SKM-1 (cell line): ENCODE data around the gene PRCP.
"Not testable (repeated sequence)": the region's sequence is repeated elsewhere in the genome, so short reads cannot be mapped to it uniquely, and the experiment has no call there.

Experiments used
- DNase-seq: peaks from one replicate; lab custom pipeline; 2025; ENCODE audit not compliant: unreplicated experiment; lab: John Stamatoyannopoulos, UW

Gene PRCP

DNA sequence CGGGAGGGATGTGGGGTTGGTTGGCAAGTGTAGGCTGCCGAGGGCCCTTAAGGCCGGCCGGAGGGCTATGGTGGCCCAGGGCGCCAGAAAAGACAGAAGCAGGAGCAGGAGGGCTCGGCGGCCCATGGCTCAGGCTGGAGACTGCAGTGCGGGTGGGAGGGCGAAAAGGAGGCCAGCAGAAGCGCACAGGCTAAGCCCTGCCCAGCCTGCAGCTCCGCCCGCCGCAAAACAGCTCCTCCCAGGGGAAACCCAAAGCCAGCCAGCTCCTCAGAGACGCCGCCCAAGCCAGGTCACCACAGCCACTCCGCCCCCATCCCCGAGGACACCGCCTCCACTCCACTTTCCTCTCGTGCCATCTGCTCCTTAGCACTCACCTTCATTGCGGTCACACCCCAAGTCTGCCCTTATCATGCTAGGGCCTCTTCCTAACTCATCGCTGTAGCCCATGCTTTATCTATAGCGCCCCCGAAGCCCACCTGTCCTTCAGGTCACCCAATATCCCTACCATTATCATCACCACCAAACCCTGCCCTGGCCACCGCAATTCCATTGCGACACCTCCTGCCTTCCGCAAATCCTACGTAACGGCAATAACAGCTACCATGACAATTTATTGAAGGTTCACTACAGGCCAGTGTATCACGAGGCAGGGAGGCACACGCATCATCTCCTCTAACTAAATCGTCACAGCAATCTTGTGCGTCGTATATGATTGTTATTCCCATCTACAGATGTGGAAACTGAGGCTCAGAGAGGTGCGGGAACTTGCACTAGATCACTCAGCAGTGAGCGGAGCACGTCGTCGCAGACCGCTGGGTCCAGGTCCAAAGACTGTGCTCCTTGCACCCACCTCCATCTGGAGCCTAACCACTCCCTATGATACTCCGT, at the start of gene PRCP:
TSS of gene PRCP (minus strand) at position 154 of the 888 bp plus-strand sequence. CDS start at position 126, 28 bp downstream.
- peak; percentile 93 for DNase-seq

DNA sequence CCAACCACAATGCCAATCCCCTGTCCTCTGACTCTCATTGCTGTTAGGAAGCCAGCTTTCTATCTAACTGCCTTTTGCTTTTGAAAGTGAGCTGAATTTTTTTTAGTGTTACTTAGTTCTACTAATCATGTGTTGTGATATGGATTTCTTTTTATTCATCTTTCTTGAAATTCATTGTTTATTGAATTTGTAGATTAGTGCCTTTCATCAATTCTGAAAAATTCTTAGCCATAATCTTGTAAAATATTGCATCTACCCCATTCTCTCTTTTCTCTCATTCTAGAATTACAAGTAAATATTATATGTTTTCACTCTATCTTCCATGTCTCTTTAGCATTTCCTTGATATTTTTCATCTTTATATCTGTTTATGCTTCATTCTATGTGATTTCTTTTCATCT, 49.1 kb upstream of the PRCP start:
- no peak for DNase-seq

DNA sequence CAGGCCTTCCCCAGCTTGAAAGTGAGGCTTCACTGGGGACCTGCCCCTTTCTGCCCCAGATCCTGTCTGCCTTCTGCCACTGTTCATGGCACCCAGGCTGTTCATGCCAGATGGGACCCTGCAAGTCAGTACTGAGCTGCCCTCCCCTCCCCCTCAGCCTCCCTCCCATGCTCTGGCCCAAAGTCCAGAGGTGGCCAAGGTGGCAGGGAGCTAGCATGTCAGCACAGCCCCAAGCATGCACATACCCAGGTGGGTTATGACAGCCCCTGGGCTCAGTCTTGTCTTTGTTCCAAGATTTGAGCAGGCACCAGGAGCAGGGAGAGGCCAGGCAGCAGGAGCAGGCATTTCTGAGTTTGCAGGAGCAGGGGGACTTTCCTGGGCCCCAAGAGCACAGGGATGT, 45.5 kb upstream of the PRCP start:
- DNase-seq: no peak

DNA sequence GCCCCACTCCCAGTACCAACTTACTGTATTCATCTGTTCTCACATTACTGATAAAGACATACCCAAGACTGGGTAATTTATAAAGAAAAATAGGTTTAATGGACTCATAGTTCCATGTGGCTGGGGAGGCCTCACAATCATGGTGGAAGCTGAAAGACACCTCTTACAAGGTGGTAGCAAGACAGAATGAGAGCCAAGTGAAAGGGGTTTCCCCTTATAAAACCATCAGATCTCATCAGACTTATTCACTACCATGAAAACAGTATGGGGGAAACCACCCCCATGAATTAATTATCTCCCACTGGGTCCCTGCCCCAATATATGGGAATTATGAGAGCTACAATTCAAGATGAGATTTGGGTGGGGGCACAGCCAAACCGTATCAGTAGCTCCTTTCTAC, 44.8 kb upstream of the PRCP start:
- DNase-seq: not testable (repeated sequence)

DNA sequence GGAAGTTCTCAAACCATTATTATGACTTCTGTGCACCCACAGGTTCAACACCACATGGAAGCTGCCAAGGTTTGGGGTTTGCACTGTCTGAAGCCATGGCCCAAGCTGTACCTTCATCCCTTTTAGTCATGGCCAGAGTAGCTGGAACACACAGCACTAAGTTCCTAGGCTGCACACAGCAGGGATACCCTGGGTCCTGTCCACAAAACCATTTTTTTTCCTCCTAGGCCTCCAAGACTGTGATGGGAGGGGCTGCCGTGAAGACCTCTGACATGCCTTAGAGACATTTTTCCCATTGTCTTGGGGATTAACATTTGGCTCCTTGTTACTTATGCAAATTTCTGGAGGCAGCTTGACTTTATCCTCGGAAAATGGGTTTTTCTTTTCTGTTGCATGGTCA, 44.0 kb upstream of the PRCP start:
- DNase-seq: no peak

DNA sequence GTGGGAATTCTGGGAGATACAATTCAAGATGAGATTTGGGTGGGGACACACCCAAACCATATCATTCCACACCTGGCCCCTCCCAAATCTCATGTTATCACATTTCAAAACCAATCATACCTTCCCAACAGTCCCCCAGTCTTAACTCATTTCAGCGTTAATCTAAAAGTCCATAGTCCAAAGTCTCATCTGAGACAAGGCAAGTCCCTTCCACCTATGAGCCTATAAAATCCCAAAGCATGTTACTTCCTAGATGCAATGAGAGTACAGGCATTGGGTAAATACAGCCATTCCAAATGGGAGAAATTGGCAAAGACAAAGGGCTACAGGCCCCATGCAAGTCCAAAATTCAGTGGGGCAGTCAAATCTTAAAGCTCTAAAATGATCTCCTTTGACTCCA, 43.2 kb upstream of the PRCP start:
- DNase-seq: not testable (repeated sequence)

DNA sequence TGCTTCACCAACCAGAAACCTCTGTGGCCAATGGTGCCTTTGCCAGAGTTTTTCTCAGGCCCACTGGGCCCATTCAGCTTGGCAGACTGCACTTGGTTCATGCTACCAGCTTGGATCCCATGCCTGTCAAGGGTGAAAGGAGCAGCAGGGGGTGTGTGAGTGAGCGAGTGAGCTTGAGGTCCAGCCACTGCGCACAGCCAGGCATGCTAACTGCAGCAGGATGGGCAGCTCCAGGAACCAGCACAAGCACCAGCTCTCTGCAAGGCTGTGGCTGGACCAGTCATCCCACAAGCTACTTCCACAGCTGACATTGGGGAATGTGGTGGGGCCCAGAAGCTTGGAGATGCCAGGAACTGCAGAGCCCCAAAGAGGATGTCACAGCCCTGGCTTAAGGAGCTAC, 42.1 kb upstream of the PRCP start:
- no peak for DNase-seq

DNA sequence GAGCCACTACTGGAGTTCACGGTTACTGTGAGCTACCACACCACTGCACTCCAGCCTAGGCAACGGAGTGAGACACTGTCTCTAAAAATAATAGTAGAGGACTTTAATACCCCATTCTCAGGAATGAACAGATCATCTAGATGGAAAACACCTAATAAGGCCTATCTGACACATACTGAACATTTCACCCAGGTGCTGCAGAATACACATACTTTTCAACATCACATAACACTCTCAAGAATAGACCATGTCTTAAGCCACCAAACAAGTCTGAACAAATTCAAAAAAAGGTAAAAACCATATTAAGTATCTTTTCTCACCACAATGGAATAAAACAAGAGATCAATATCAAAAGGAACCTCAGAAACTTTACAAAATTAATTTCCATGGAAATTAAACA, 39.2 kb upstream of the PRCP start:
- DNase-seq: no peak

DNA sequence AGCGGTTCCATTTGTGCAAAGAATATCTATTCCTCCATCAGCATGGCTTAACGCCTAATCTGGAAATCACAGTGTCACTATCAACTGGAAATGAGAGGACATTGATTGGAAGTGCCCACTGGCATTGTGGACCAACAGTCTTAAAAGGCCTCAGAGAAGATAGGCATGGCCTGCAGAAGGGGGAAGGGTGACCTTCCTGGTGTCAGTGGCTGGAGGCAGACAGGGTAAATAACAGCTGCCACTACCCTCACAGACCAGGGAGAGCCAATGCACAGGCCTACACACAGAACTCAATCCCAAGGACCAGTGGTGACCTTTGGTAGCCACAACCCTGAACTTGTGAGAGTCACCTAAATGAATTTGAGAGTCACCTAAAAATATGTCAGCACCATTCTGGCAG, 37.3 kb upstream of the PRCP start:
- no peak for DNase-seq

DNA sequence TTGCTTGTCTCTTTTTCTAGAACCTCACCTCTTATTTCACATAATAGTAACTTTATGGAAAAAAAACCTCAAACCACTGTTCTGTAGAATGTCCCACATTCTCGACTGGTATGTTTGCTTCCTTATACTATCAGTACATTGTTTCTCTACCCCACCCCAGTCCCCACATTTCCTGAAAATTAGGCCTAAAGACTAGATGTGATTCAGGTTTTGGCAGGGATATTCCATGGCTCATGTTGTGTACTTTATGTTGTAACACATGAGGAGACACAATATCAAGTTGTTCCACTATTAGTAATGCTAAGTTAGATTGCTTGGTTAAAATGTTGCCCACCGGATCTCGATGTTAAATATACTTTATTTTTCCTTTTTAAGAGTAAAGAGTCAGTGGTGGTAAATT, 36.0 kb upstream of the PRCP start:
- DNase-seq: no peak

DNA sequence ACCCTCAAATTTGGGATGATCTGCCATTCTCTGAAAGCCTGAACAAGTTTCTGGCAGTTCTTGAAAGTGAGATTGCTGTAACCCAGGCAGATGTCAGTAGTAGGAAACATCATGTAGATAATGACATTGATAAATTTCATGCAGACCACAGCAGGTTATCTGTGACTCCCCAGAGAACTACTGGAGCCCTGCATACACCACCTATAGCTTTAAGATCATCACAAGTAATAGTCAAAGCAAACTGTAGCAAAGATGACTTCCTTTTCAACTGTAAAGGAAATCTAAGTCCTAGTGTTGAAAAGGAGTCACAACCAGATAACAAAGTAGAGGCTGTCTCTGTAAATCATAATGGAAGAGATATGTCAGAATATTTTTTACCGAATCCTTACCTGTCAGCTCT, 32.3 kb upstream of the PRCP start:
- DNase-seq: no peak

DNA sequence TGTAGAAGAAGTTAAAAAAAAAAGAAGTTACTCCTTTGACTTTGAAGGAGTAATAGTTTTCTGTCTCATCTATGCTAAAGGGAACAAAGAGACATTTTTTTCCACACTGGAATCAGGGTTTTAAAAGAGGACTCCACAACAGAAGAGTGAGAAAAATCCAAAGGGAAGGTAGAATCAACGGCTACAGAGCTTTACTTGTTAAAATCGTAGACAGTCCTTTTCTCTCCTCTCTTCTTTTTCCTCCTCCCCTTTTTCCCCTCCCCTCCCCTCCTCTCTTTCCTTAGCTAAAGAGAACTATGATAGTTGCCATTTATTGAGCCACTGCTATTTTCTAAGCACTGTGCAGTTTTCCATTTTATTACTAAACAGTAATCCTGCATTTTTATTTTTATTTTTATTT, 30.5 kb upstream of the PRCP start:
- no peak for DNase-seq

DNA sequence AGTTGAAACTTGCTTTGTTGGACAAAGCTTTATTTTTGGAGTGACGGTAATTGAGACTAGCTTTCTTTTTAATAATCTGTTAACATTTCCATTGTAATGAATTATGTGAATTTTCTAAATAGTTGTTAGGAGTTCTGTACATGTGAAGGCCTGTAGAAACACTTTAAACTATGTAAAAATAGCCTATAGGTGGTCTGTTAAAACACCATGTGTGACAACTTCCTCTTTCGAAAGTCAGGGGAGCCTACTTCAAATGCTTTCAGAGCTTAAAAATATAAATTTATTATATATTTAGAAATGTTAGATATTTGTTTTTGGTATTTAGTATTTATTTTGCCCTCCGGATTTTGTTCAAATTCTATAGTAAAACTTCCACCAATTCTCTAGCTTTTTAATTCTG, 30.0 kb upstream of the PRCP start:
- DNase-seq: no peak

DNA sequence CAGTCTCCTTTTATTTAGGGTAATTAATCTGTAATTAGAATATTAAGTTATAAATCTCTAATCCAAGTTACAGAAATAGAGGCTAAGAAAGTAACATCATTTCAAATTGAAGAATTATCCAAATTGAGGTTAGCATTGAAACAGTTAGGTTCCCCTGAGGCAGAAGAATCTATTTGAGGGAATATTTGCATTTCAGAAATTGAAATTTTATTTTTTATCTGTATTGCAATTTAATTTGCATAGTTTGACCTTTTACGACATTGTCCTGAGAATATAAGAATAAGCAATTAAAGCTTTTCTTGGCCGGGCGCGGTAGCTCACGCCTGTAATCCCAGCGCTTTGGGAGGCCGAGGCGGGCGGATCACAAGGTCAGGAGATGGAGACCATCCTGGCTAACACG, 28.9 kb upstream of the PRCP start:
- DNase-seq: no peak

DNA sequence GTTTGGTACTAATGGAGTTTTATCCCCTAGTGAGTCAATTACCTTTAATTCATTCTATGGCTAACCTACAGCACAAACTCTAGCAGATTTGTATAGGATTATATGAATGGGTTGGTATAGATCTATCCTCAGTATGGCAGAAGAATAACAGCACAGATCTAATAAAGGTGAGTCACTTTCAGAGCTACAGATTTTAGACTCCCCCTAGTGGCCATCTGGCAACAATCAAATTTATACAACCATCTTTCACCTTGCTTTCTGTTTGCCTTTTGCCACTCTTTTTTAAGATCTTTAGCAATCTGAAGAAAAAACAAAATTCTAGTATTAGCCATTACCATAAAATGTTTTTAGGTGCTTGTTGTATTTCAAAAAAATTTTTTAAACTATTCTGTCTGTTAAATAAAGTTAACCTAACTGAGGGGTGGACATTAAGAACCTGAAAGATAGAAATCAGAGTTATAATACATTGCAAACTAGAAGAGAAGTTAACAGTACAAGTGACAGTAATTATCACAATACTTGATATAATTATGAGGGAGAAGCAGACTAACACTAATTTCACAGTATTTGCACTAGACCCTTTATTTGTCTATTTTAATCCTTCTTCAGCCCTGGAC, 27.1 kb upstream of the PRCP start:
- DNase-seq: peak; percentile 64

DNA sequence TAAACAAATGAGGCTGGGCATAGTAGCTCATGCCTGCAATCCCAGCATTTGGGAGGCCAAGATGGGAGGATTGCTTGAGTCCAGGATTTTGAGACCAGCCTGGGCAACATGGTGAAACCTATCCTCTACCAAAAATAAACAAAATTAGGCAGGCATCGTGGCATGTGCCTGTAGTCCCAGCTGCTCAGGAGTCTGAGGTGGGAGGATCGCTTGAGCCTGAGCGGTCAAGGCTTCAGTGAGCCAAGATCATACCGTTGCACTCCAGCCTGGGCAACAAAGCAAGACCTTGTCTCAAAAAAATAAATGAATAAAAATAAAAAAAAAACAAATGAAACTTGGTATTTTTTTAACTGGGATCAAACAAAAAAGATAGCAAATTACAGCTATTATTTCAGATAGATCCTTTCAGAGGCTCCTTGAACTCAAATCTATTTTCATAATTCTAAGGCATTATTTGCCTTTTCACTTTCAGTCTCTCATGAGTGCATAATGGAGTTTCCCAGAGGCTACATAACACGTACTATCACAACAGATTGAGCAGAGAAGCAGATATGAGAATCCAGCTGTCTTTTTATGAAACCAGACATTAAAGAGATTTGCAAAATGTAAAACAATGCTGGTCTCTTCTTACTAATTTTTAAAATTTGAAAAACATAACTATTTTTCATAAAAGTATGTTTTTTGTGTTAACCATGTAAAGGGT, 24.4 kb upstream of the PRCP start:
- DNase-seq: no peak

DNA sequence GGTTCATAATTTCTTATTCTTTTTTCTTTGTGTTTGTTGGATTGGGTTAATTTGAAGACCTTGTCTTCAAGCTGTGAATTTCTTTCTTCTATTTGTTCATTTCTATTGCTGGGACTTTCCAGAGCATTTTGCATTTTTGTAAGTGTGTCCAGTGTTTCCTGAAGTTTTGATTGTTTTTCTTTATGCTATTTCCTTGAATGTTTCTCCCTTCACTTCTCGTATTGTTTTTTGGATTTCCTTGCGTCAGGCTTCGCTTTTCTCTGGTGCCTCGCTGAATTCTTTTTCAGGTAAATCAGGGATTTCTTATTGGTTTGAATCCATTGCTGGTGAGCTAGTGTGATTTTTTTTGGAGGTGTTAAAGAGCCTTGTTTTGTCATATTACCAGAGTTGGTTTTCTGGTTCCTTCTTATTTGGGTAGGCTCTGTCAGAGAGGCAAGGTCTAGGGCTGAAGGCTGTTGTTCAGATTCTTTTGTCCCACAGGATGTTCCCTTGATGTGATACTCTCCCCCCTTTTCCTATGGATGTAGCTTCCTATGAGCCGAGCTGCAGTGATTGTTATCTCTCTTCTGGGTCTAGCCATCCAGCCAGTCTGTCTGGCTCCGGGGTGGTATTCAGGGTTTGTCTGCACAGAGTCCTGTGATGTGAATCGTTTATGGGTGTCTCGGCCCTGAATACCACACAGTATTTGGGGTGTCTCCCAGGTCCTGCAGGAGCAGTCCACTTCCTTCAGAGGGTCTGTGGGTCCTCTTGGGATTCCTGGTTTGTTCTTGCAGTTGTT, 22.4 kb upstream of the PRCP start:
- DNase-seq: not testable (repeated sequence)

DNA sequence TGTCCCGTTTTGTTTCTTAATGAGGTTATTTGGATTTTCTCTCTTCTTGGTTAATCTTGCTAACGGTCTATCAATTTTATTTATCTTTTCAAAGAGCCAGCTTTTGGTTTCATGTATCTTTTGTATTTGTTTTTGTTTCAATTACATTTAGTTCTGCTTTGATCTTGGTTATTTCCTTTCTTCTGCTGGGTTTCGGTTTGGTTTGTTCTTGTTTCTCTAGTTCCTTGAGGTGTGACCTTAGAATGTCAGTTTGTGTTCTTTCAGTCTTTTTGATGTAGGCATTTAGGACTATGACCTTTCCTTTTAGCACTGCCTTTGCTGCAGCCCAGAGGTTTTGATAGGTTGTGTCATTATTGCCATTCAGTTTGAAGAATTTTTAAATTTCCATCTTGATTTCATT, 20.0 kb upstream of the PRCP start:
- not testable (repeated sequence) for DNase-seq

DNA sequence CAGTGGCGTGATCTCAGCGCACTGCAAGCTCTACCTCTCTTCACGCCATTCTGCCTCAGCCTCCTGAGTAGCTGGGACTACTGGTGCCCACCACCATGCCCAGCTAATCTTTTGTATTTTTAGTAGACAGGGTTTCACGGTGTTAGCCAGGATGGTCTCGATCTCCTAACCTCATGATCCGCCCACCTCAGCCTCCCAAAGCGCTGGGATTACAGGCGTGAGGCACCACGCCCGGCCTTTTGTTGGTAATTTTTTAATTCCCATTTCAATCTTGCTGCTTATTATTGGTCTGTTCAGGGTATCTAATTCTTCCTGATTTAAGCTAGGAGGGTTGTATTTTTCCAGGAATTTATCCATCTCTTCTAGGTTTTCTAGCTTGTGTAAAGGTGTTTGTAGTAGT, 19.6 kb upstream of the PRCP start:
- DNase-seq: not testable (repeated sequence)

DNA sequence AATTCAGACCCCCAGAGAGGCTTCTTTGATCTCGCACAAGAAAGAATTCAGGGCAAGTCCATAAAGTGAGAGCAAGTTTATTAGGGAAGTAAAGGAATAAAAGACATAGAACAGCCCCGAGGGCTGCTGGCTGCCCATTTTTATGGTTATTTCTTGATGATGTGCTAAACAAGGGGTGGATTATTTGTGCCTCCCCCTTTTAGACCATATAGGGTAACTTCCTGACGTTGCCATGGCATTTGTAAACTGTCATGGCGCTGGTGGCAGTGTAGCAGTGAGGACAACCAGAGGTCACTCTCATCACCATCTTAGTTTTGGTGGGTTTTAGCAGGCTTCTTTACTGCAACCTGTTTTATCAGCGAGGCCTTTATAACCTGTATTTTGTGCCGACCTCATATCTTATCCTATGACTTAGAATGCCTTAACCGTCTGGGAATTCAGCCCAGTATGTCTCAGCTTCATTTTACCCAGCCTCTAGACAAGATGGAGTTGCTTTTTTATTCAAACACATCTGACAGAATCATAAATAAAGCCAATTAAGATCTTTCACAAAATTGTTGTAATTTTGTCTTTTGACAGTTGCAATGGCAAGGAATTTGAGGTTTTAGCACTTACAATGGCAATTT, 8.9 kb upstream of the PRCP start:
- no peak for DNase-seq

DNA sequence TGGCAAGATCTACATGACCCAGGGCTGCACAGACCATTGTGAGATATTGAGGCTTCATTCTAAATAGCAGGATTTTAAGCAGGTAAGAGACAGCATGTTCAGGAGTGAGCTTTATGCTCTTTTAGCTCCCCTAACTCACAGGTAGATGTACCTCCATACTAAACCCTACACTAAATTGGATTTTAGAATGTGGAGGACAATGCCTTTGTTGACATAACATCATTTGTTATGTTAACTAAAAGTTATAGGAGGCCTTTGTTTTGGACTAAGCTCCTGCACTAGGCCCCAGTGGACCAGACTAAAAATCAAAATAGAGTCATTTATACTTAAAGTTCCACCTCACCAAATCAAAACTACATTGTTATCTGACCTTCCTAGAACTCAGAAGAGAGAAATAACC, 8.1 kb upstream of the PRCP start:
- no peak for DNase-seq
